SK-N-MC (cell line): ENCODE measurements around the gene CHTF18.

Experiments
- EZH2 ChIP-seq: fragments of 200-600 bp; sonication (generic); IDR thresholded peaks from one replicate; pipeline ENCODE4 v1.6.1; 2017; ENCODE audit warnings: antibody characterized with exemption
- POLR2AphosphoS5 ChIP-seq: IDR thresholded peaks from 2 replicates; pipeline ENCODE4 v1.6.1; 2012; ENCODE audit warnings: mild to moderate bottlenecking, low read depth, low read length, borderline replicate concordance

DNA sequence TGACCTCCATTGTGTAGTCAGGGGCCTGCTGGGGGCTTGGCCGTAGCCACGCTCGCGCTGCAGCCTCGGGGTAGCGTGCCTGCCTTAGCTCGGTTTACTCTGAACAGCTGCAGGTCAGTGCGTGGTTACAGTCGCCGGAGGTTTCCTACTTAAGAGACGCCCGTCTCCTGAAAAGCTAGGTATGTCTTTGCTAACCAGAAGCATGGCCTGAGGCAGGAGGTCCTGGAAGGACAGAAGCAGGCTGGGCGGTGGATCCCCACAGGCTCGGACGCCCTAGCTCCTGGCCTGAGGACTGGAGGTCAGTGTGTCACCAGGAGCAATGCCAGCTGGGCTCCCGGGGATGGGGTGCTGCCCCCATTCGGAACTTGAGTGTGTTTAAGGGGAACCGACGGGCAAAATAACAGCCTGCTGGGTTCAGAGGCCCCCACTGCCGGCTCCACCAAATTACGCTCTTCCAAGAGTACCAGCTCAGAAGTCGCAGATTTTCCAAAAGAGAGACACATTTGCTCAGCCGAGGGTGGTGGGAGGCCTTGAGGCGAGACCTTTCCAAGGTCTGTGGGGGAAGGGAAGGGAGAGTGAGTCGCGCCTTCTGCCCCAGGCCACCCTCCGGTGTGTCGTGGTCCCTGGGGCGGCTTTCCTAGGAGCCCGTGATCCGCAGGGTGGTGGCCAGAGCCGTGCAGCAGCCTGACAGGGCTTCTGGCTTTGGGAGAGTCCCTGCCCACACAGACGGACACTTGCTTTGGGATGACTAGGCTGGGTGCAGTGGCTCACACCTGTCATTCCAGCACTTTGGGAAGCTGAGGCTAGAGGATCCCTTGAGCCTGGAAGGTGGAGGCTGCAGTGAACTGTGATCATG lies 16.0 kb downstream of the CHTF18 start:
- no peak for TF ChIP-seq POLR2AphosphoS5
- TF ChIP-seq EZH2: no peak
